ENCODE data around the gene CDR2.

CDR2 gene

DNA sequence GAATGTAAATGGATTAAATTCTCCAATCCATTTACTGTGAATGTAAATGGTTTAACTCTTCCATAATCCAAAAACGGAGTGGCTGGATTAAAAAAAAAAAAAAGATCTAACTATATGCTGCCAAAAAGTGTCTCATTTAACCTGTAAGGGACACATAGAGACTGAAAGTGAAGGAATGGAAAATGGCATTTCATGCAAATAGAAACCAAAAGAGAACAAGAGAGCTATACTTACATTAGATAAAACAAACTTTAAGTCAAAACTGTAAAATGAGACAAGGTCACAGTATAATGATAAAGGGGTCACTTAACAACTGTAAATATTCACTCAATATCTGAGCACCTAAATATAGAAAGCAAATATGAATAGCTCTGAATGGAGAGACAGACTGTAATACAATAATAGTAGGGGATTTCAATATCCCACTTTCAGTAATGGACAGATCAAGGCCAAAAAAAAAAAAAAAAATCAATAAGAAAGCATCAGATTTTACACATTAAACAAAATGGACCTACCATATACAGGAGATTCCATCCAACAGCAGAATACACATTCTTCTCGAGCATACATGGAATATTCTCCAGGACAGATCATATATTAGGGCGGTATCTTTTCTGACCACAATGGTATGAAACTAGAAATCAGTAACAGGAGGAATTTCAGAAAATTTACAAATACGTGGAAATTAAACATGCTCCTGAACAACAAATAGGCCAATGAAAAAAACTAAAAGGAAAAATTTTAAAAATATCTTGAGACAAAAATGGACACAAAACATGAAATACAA lies 36.4 kb downstream of the CDR2 start:
- Histone ChIP-seq H3K4me1 (ENCODE audit: control insufficient read depth, low read depth, low read length) (no peaks in the 10 kb centered on the region), H3K79me1 (ENCODE audit: low read length) (no peaks in the 10 kb centered on the region), H4K5ac (ENCODE audit: low read length) (no peak overlapping the region), H2BK15ac (replicated peaks; ENCODE audit: low read depth) (no peak overlapping the region), H3K27ac (ENCODE audit: low read depth, low read length) (no peak overlapping the region), H2BK5ac (ENCODE audit: low read length) (no peak overlapping the region), H3K23ac (ENCODE audit: low read length) (no peak overlapping the region), H3K27me3 (ENCODE audit: insufficient read depth, low read length, poor library complexity) (no peaks in the 10 kb centered on the region), H3K79me2 (ENCODE audit: control insufficient read depth, insufficient read depth, low read length) (no peaks in the 10 kb centered on the region), H3K18ac (ENCODE audit: low read length) (no peak overlapping the region), H3K4me3 (ENCODE audit: low read length) (no peak overlapping the region), H3K9ac (ENCODE audit: low read length) (no peak overlapping the region), H3K36me3 (ENCODE audit: control insufficient read depth, insufficient read depth, low read length) (peaks cover 7% of the 10 kb centered on the region), H2BK120ac (ENCODE audit: low read depth, low read length) (no peak overlapping the region), H4K8ac (ENCODE audit: low read depth, low read length) (no peak overlapping the region), H3K56ac (ENCODE audit: low read length) (no peak overlapping the region), H3K4me2 (ENCODE audit: low read length) (no peak overlapping the region), H3K4ac (ENCODE audit: low read depth, low read length) (no peak overlapping the region), H2AK5ac (ENCODE audit: low read length) (no peak overlapping the region)
- WGBS (ENCODE audit: extremely low coverage, insufficient coverage, low lambda C conversion rate) = no CpG with 5 or more reads among the region's 4 CpGs
- DNase-seq = no peak

GRCh38 chr16:22337045-22337444 lies 37.4 kb downstream of the CDR2 start:
- no peak overlapping the region for H3K18ac ChIP-seq (ENCODE audit: low read length)
- H3K9ac ChIP-seq (ENCODE audit: low read length) = no peak overlapping the region
- H3K4ac ChIP-seq (ENCODE audit: low read depth, low read length) = no peak overlapping the region
- no peak overlapping the region for H2BK15ac ChIP-seq (replicated peaks; ENCODE audit: low read depth)
- H3K36me3 ChIP-seq (ENCODE audit: control insufficient read depth, insufficient read depth, low read length) = peaks cover 7% of the 10 kb centered on the region
- H4K5ac ChIP-seq (ENCODE audit: low read length) = no peak overlapping the region
- peak; percentile 16 for DNase-seq
- no peak overlapping the region for H3K23ac ChIP-seq (ENCODE audit: low read length)
- H2BK120ac ChIP-seq (ENCODE audit: low read depth, low read length) = no peak overlapping the region
- no peak overlapping the region for H2BK5ac ChIP-seq (ENCODE audit: low read length)
- H3K79me2 ChIP-seq (ENCODE audit: control insufficient read depth, insufficient read depth, low read length) = no peaks in the 10 kb centered on the region
- no peak overlapping the region for H3K56ac ChIP-seq (ENCODE audit: low read length)
- H3K4me3 ChIP-seq (ENCODE audit: low read length) = no peak overlapping the region
- no peaks in the 10 kb centered on the region for H3K4me1 ChIP-seq (ENCODE audit: control insufficient read depth, low read depth, low read length)
- no peaks in the 10 kb centered on the region for H3K27me3 ChIP-seq (ENCODE audit: insufficient read depth, low read length, poor library complexity)
- H4K8ac ChIP-seq (ENCODE audit: low read depth, low read length) = no peak overlapping the region
- no peak overlapping the region for H3K27ac ChIP-seq (ENCODE audit: low read depth, low read length)
- no peaks in the 10 kb centered on the region for H3K79me1 ChIP-seq (ENCODE audit: low read length)
- H3K4me2 ChIP-seq (ENCODE audit: low read length) = no peak overlapping the region
- no peak overlapping the region for H2AK5ac ChIP-seq (ENCODE audit: low read length)

GRCh38 chr16:22336581-22336980 lies 37.8 kb downstream of the CDR2 start:
- Histone ChIP-seq H3K4me1 (ENCODE audit: control insufficient read depth, low read depth, low read length) (no peaks in the 10 kb centered on the region), H2BK15ac (replicated peaks; ENCODE audit: low read depth) (no peak overlapping the region), H3K79me2 (ENCODE audit: control insufficient read depth, insufficient read depth, low read length) (no peaks in the 10 kb centered on the region), H3K27me3 (ENCODE audit: insufficient read depth, low read length, poor library complexity) (no peaks in the 10 kb centered on the region), H4K5ac (ENCODE audit: low read length) (no peak overlapping the region), H2BK120ac (ENCODE audit: low read depth, low read length) (no peak overlapping the region), H3K4me3 (ENCODE audit: low read length) (no peak overlapping the region), H4K8ac (ENCODE audit: low read depth, low read length) (no peak overlapping the region), H2BK5ac (ENCODE audit: low read length) (no peak overlapping the region), H3K79me1 (ENCODE audit: low read length) (no peaks in the 10 kb centered on the region), H3K4me2 (ENCODE audit: low read length) (no peak overlapping the region), H3K27ac (ENCODE audit: low read depth, low read length) (no peak overlapping the region), H3K36me3 (ENCODE audit: control insufficient read depth, insufficient read depth, low read length) (peaks cover 7% of the 10 kb centered on the region), H2AK5ac (ENCODE audit: low read length) (no peak overlapping the region), H3K56ac (ENCODE audit: low read length) (no peak overlapping the region), H3K9ac (ENCODE audit: low read length) (no peak overlapping the region), H3K4ac (ENCODE audit: low read depth, low read length) (no peak overlapping the region), H3K23ac (ENCODE audit: low read length) (no peak overlapping the region), H3K18ac (ENCODE audit: low read length) (no peak overlapping the region)
- no peak for DNase-seq

DNA sequence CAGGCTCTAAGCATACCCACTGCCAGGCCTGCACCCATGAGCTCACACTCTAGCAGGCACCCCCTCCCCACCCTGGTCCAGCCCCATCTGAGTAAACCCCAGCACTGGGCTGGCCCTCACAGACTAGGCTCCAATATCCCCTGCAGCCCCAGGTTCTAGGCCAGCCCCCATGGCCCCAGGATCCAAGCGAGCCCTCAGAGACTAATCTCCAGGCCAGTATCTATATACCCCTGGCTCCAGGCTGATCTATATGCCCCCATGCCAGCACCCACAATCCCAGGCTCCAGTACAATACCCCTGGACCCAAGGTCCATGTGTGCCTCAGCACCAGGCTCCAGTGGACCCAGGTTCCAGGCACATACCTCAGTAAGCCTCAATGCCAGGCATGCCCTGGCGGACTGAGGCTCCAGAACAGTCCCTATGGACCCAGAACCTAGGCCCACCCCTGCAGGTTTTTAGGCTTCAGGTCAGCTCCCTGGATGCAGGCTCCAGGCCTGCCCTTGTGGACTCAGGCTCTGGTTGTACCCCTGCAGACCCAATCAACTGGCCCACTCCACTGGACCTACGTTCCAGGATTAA lies 38.7 kb downstream of the CDR2 start:
- no peak overlapping the region for H3K4me2 ChIP-seq (ENCODE audit: low read length)
- no peaks in the 10 kb centered on the region for H3K79me2 ChIP-seq (ENCODE audit: control insufficient read depth, insufficient read depth, low read length)
- no peak overlapping the region for H4K8ac ChIP-seq (ENCODE audit: low read depth, low read length)
- no peak overlapping the region for H3K4me3 ChIP-seq (ENCODE audit: low read length)
- H2BK5ac ChIP-seq (ENCODE audit: low read length) = no peak overlapping the region
- no peak overlapping the region for H3K56ac ChIP-seq (ENCODE audit: low read length)
- H3K4ac ChIP-seq (ENCODE audit: low read depth, low read length) = no peak overlapping the region
- no peak overlapping the region for H3K18ac ChIP-seq (ENCODE audit: low read length)
- WGBS (ENCODE audit: extremely low coverage, insufficient coverage, low lambda C conversion rate) = no CpG with 5 or more reads among the region's 3 CpGs
- no peaks in the 10 kb centered on the region for H3K27me3 ChIP-seq (ENCODE audit: insufficient read depth, low read length, poor library complexity)
- H2BK120ac ChIP-seq (ENCODE audit: low read depth, low read length) = no peak overlapping the region
- no peak overlapping the region for H3K9ac ChIP-seq (ENCODE audit: low read length)
- H3K79me1 ChIP-seq (ENCODE audit: low read length) = no peaks in the 10 kb centered on the region
- H2AK5ac ChIP-seq (ENCODE audit: low read length) = no peak overlapping the region
- H2BK15ac ChIP-seq (replicated peaks; ENCODE audit: low read depth) = no peak overlapping the region
- H3K36me3 ChIP-seq (ENCODE audit: control insufficient read depth, insufficient read depth, low read length) = peaks cover 7% of the 10 kb centered on the region
- no peaks in the 10 kb centered on the region for H3K4me1 ChIP-seq (ENCODE audit: control insufficient read depth, low read depth, low read length)
- H3K27ac ChIP-seq (ENCODE audit: low read depth, low read length) = no peak overlapping the region
- no peak overlapping the region for H3K23ac ChIP-seq (ENCODE audit: low read length)
- no peak overlapping the region for H4K5ac ChIP-seq (ENCODE audit: low read length)
- DNase-seq = no peak

DNA sequence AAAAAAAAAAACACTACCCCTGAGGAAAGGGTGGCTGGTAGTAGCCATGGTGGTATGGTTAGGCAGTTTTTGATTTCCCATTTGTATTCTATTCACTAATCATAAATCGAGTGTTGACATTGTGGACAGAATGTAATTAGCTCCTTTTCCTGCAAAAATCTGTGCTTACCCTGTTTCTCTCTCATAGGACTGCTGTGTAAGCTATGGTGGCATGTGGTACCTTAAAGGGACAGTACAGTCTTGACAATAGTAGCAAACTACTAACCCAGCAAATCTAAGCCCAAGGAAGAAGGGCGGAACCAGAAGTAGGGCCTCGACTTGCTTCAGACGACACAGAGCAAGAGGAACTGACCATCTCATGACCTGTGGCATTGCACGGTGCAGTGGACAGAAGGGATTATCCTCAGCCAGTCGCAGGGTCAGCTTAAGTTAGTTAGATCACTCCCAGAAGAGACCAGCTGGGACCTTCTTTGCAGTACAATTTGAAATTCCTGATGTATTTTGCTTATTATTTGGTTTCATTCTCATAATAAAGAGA lies 40.9 kb downstream of the CDR2 start:
- Histone ChIP-seq H3K79me2 (ENCODE audit: control insufficient read depth, insufficient read depth, low read length) (no peaks in the 10 kb centered on the region), H3K36me3 (ENCODE audit: control insufficient read depth, insufficient read depth, low read length) (peaks cover 7% of the 10 kb centered on the region), H3K23ac (ENCODE audit: low read length) (no peak overlapping the region), H3K4ac (ENCODE audit: low read depth, low read length) (no peak overlapping the region), H3K27me3 (ENCODE audit: insufficient read depth, low read length, poor library complexity) (no peaks in the 10 kb centered on the region), H4K5ac (ENCODE audit: low read length) (no peak overlapping the region), H3K56ac (ENCODE audit: low read length) (no peak overlapping the region), H2AK5ac (ENCODE audit: low read length) (no peak overlapping the region), H3K18ac (ENCODE audit: low read length) (no peak overlapping the region), H3K79me1 (ENCODE audit: low read length) (no peaks in the 10 kb centered on the region), H3K9ac (ENCODE audit: low read length) (no peak overlapping the region), H2BK5ac (ENCODE audit: low read length) (no peak overlapping the region), H4K8ac (ENCODE audit: low read depth, low read length) (no peak overlapping the region), H2BK15ac (replicated peaks; ENCODE audit: low read depth) (no peak overlapping the region), H3K27ac (ENCODE audit: low read depth, low read length) (no peak overlapping the region), H3K4me2 (ENCODE audit: low read length) (no peak overlapping the region), H3K4me1 (ENCODE audit: control insufficient read depth, low read depth, low read length) (no peaks in the 10 kb centered on the region), H2BK120ac (ENCODE audit: low read depth, low read length) (no peak overlapping the region), H3K4me3 (ENCODE audit: low read length) (no peak overlapping the region)
- DNase-seq = no peak
- no CpG with 5 or more reads among the region's 6 CpGs for WGBS (ENCODE audit: extremely low coverage, insufficient coverage, low lambda C conversion rate)

GRCh38 chr16:22330326-22330725 lies 44.1 kb downstream of the CDR2 start:
- H3K79me1 ChIP-seq (ENCODE audit: low read length) = no peaks in the 10 kb centered on the region
- no peak overlapping the region for H2BK120ac ChIP-seq (ENCODE audit: low read depth, low read length)
- no peak overlapping the region for H4K8ac ChIP-seq (ENCODE audit: low read depth, low read length)
- no peak overlapping the region for H3K23ac ChIP-seq (ENCODE audit: low read length)
- no peak overlapping the region for H2BK5ac ChIP-seq (ENCODE audit: low read length)
- DNase-seq = no peak
- no peak overlapping the region for H4K5ac ChIP-seq (ENCODE audit: low read length)
- H3K4me1 ChIP-seq (ENCODE audit: control insufficient read depth, low read depth, low read length) = no peaks in the 10 kb centered on the region
- H3K4me3 ChIP-seq (ENCODE audit: low read length) = no peak overlapping the region
- H3K27ac ChIP-seq (ENCODE audit: low read depth, low read length) = no peak overlapping the region
- no peak overlapping the region for H3K9ac ChIP-seq (ENCODE audit: low read length)
- peaks cover 10% of the 10 kb centered on the region for H3K36me3 ChIP-seq (ENCODE audit: control insufficient read depth, insufficient read depth, low read length)
- H2AK5ac ChIP-seq (ENCODE audit: low read length) = no peak overlapping the region
- H2BK15ac ChIP-seq (replicated peaks; ENCODE audit: low read depth) = no peak overlapping the region
- H3K4ac ChIP-seq (ENCODE audit: low read depth, low read length) = no peak overlapping the region
- no peaks in the 10 kb centered on the region for H3K27me3 ChIP-seq (ENCODE audit: insufficient read depth, low read length, poor library complexity)
- H3K4me2 ChIP-seq (ENCODE audit: low read length) = no peak overlapping the region
- H3K79me2 ChIP-seq (ENCODE audit: control insufficient read depth, insufficient read depth, low read length) = no peaks in the 10 kb centered on the region
- H3K56ac ChIP-seq (ENCODE audit: low read length) = no peak overlapping the region
- no CpG with 5 or more reads among the region's 4 CpGs for WGBS (ENCODE audit: extremely low coverage, insufficient coverage, low lambda C conversion rate)
- H3K18ac ChIP-seq (ENCODE audit: low read length) = no peak overlapping the region
